ENCODE measurements around the gene GPANK1.

The GPANK1 gene

DNA sequence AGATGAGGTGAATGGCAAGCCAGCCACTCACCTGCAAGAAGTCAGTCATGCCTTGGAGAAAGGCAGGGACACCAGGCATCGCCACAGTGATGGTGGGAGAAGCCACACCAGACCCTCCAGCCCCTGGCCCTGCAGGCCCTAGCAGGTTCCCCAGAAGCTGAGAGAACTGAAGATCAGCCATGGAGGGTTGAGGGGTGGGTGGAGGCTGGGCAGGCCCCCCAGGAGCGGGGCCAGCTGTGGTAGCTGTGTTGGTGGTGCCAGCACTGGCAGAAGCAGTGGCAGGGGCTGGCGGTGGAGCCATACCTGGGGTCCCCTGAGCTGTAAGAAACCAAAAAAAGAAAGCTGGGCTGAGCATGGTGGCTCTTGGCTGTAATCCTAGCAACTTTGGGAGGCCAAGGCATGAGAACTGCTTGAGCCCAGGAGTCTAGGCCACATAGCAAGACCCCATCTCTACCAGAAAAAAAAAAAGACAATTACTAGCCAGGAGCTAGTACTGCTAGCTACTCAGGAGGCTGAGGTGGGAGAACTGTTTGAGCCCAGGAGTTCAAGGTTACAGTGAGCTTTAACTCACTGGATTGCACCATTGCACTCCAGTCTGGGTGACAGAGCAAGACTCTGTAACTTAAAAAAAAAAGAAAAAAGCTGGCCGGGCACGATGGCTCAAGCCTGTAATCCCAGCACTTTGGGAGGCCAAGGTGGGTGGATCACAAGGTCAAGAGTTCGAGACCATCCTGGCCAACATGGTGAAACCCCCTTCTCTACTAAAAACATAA lies 21.8 kb downstream of the GPANK1 start:
- no peak for DNase-seq (ENCODE audit: low read depth in 2 of 2, low spot score in 1 of 2)

DNA sequence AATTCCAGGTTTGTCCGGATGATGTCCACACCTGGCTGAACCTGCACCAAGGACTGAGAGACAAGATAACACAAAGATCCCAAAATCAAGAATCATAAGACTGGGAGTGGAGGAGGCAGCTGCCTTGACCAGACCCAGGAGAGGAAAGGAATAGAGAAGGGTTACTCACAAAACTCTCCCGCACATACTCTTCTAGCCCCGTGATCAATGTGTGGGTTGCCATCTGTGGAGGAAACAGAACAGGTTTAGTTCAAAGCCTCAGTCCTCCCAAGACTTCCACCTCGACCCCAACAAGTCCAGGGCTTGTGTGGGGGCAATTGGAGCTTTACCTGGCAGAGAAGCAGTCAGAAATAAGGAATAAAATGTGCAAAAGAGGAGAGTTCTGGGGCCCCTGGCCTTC lies 23.4 kb downstream of the GPANK1 start:
- no peak for DNase-seq (ENCODE audit: low read depth in 2 of 2, low spot score in 1 of 2)

DNA sequence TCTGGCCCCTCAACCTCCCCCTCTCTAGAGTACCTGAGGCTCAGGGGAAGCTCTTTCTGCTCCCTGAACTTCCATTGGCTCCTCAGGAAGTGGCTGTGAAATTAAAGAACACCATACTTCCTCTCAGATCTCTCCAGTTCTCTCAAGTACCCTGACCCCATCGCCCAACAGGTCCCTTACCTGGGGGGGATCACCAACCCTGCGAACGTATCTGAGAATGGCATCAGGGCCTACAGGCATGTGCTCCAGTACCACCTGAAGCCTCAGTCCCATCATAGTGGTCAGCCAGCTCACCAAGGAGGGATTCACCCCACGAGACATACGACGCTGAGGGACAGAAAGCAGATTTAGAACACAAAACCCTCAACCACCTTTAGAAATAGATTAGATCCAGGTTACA lies 24.2 kb downstream of the GPANK1 start:
- no peak for DNase-seq (ENCODE audit: low read depth in 2 of 2, low spot score in 1 of 2)

DNA sequence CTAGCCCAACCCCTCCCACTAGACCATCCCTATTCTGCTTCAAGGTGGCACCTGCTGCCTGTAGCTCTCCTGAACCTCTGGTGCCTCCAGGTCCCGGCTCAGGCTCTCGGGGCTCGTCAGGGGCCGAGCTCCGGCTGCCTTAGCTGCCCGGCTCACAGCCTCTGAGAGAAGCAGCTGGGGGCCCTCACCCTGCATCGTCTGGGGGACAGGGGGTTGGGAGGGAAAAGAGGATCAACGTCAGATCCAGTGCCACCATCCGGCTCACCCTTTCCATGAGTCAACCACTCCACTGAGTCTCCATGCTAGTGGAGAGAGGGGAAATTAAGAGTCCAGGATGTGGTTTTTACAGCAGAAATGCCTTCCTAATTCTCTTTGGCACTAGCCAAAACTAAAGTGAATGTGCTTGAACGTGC lies 25.3 kb downstream of the GPANK1 start:
- no peak for DNase-seq (ENCODE audit: low read depth in 2 of 2, low spot score in 1 of 2)

DNA sequence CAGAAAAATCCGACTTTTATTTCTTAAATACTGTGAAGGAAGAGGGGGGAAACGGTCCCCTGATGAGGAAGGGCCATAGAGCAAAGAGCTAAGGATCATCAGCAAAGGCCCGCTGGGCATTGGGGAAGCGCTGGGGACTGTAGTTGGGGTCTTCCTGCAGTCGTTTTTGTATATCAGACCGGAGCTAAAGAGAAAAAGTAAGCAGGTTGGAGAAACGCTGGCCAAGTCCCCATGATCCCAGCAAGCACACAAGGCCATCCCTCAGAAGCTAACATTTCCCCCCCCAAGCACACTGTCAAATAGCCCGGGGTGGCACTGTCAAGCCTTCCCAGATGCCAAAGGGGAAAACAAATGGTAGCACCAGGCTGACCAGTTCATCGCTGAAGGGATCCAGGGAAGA lies 25.8 kb downstream of the GPANK1 start:
- no peak for DNase-seq (ENCODE audit: low read depth in 2 of 2, low spot score in 1 of 2)

DNA sequence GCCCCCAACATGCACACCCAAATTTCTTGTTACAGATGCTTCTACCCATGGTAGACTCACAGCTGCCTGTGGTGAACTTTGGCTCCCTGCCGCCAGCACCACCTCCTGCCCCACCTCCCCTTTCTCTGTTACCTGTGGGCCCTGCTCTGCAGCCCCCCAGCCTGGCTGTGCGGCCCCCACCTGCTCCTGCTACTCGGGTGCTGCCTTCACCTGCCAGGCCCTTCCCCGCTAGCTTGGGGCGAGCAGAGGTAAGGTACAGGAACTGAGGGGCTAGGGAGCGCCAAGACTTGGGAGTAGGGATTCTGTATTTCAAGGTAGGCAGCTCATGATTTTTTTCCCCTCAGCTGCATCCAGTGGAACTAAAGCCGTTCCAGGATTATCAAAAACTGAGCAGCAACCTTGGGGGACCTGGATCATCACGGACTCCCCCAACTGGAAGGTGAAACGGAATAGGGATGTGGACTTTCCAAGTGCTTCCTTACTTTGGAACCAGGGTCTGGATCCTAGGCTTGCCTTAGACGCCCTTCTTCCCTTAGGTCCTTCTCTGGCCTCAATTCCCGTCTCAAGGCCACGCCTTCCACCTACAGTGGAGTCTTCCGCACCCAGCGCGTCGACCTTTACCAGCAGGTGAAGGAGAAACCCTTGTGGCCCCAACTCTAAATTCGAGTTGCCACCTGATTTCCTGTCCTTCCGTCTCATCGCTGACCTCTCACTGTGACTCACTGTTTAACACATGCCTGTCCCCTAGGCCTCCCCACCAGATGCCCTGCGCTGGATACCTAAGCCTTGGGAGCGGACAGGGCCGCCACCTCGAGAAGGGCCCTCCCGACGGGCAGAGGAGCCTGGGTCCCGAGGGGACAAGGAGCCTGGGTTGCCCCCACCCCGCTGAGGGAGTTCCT lies 27.9 kb downstream of the GPANK1 start:
- no peak for DNase-seq (ENCODE audit: low read depth in 2 of 2, low spot score in 1 of 2)

DNA sequence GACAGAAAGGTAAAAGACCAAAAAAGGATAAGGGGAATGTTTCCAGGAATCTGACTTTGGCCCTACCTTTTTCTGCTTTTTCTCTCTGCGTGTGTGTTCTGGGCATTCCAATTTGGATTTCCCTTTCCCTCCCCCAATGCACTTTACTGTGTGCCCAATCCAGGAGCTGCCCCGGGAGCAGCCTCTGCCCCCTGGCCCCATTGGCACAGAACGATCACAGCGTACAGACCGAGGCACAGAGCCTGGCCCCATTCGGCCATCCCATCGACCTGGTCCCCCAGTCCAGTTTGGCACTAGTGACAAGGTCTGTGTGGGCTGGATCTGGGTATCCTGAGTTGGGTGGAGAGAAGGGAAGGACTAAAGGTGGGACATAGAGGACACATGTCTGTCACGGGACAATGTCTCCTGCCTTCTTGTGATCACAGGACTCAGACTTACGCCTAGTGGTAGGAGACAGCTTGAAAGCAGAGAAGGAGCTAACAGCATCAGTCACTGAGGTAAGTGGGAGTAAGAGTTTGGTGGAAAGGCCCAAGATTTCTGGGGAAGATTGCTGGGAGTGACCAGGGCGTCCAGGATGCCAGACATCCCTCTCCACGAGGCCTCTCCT lies 29.7 kb downstream of the GPANK1 start:
- DNase-seq (ENCODE audit: low read depth in 2 of 2, low spot score in 1 of 2), result no peak

DNA sequence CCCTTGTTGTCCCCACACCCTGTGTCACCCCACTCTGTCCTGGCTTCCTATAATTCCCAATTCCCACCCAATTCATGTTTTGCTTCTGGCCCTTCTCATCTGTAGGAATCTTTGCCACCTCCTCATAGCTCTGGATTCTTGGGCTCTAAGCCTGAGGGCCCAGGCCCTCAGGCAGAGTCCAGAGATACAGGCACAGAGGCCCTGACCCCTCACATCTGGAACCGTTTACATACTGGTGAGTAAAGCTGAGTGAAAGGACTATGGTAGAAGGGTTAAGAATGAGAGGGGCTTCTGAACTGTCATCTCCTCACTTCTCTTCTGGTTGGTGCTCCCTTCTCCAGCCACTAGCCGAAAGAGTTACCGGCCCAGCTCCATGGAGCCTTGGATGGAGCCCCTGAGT lies 30.7 kb downstream of the GPANK1 start:
- no peak for DNase-seq (ENCODE audit: low read depth in 2 of 2, low spot score in 1 of 2)

DNA sequence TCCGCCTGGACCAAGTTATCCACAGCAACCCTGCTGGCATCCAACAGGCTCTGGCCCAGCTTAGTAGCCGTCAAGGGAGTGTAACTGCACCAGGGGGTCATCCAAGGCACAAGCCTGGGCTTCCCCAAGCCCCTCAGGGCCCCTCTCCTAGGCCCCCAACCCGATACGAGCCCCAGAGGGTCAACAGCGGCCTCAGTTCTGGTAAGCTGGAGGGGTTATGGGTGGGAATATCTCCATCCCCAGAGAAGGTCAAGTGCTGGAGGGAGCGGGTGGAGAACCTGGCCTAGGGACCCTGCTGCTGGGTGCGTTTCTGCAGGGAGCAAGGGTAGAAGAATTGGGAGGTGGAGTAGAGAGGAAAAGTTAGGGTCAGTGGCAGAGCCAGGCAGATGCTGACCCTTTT lies 31.4 kb downstream of the GPANK1 start:
- no peak for DNase-seq (ENCODE audit: low read depth in 2 of 2, low spot score in 1 of 2)

DNA sequence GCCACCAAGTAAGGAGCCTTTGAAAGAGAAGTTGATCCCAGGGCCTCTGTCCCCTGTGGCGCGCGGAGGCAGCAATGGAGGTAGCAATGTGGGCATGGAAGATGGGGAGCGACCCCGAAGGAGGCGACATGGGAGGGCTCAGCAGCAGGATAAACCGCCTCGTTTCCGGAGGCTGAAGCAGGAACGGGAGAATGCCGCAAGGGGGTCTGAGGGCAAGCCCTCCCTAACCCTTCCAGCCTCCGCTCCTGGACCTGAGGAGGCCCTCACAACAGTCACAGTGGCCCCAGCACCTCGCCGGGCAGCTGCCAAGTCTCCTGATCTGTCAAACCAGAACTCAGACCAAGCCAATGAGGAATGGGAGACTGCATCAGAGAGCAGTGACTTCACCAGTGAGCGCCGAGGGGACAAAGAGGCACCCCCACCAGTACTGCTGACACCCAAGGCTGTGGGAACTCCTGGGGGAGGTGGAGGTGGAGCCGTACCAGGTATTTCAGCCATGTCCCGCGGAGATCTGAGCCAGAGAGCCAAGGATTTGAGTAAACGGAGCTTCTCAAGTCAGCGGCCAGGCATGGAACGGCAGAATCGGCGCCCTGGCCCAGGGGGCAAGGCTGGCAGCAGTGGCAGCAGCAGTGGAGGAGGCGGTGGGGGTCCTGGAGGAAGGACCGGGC lies 32.4 kb downstream of the GPANK1 start:
- no peak for DNase-seq (ENCODE audit: low read depth in 2 of 2, low spot score in 1 of 2)

DNA sequence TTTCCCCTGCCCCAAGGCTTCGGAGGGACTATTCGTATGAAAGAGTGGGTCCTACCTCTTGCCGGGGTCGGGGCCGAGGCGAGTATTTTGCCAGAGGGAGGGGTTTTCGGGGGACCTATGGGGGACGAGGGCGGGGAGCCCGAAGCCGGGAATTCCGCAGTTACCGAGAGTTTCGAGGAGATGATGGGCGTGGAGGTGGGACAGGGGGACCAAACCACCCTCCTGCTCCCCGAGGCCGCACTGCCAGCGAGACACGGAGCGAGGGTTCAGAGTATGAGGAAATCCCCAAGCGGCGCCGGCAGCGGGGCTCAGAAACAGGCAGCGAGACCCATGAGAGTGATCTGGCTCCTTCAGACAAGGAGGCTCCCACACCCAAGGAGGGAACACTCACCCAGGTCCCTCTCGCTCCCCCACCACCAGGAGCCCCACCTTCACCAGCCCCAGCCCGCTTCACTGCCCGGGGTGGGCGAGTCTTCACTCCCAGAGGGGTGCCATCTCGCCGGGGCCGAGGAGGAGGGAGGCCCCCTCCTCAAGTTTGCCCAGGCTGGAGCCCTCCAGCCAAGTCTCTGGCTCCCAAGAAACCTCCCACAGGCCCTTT lies 33.0 kb downstream of the GPANK1 start:
- DNase-seq (ENCODE audit: low read depth in 2 of 2, low spot score in 1 of 2), result no peak

DNA sequence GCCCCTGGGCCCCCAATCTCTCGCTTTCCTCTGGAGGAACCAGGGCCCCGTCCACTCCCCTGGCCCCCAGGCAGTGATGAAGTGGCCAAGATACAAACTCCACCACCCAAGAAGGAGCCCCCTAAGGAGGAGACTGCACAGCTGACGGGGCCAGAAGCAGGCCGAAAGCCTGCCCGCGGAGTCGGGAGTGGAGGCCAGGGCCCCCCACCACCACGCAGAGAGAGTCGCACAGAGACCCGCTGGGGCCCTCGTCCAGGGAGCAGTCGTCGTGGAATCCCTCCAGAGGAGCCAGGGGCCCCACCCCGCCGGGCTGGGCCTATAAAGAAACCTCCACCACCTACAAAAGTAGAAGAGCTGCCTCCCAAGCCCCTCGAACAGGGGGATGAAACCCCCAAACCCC lies 33.6 kb downstream of the GPANK1 start:
- DNase-seq (ENCODE audit: low read depth in 2 of 2, low spot score in 1 of 2), result no peak

DNA sequence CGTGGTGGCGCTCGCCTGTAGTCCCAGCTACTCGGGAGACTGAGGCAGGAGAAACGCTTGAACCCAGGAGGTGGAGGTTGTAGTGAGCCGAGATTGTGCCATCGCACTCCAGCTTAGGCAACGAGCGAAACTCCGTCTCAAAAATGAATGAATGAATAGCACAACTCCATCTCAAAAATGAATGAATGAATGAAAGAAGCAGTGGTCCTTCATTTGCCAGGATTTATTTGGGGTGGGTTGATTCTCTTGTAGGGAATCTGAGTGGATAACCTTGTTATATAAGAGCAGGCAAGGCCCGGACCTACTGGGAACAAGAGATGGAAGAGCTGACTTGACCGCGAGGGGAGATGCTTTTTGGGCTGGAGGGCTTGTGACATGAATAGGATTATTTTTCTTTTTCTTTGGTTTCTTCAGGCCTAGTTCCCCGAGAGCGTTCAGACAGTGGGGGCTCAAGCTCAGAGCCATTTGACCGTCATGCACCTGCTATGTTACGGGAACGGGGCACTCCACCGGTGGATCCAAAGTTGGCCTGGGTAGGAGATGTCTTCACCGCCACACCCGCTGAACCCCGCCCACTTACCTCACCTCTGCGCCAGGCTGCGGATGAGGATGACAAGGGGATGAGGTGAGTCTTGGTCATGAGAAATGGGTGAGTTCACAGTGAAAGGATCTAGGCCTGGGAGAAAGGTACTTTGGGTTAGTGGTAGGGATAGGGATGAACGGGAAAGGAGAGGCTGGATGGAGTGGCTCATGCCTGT lies 34.4 kb downstream of the GPANK1 start:
- no peak for DNase-seq (ENCODE audit: low read depth in 2 of 2, low spot score in 1 of 2)

DNA sequence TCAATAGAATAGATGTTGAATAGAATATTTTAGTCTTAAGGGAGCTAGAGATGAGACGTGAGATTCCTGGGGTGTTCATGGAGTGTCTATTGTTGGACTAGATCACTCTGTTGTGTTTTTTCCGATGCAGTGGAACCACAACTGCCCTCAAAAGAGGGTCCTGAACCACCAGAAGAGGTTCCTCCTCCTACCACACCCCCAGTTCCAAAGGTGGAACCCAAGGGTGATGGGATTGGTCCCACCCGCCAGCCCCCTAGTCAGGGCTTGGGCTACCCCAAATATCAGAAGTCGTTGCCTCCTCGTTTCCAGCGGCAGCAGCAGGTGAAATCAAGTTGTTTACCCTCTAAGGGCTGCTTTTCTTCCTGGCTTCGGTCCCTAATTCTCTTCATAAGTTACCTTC lies 35.8 kb downstream of the GPANK1 start:
- DNase-seq (ENCODE audit: low read depth in 2 of 2, low spot score in 1 of 2), result no peak

DNA sequence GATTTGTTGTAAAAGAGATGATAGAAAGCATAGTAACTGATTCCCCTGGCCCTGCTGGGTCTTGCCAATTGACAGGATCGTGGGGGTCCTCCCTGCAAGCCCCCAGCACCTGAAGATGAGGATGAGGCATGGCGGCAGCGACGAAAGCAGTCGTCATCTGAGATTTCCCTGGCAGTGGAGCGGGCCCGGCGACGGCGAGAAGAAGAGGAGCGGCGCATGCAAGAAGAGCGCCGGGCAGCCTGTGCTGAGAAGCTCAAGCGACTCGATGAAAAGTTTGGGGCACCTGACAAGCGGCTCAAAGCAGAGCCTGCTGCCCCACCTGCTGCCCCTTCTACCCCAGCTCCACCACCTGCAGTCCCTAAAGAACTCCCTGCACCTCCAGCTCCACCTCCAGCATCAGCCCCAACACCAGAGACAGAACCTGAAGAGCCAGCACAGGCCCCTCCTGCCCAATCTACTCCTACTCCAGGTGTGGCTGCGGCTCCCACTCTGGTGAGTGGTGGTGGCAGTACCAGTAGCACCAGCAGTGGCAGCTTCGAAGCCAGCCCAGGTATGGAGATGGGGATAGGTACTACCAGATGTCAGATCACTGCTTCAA lies 37.0 kb downstream of the GPANK1 start:
- no peak for DNase-seq (ENCODE audit: low read depth in 2 of 2, low spot score in 1 of 2)

DNA sequence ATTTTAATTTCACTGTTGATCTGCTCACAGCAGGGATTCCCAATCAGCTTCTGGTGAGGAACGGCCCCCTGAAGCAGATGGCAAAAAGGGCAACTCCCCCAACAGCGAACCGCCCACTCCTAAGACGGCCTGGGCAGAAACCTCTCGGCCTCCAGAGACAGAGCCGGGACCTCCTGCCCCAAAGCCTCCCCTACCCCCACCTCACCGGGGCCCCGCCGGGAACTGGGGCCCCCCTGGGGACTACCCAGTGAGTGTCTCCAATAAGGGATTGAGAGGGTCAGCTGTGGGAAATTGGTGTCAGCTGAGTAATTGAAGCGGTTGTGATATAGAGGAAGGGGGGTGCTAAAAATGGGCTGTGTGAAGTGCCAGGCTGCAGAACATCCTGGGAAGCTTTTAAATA lies 37.8 kb downstream of the GPANK1 start:
- no peak for DNase-seq (ENCODE audit: low read depth in 2 of 2, low spot score in 1 of 2)

DNA sequence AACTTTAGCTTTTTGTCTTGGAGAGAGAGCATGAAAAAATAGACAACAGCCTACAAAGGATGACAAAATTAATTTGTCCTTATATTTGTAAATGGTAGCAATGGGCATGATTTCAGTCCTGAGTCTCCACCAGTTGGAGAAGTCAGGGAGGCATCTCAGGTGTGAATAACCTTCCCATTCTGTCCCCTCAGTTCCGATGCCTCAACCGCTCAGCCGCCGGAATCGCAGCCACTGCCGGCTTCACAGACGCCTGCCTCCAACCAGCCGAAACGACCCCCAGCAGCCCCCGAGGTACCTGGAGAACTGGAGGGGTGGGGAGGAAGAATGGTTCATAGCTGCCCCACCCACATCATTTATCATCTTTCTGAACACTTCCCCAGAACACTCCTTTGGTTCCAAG lies 40.7 kb downstream of the GPANK1 start:
- no peak for DNase-seq (ENCODE audit: low read depth in 2 of 2, low spot score in 1 of 2)

DNA sequence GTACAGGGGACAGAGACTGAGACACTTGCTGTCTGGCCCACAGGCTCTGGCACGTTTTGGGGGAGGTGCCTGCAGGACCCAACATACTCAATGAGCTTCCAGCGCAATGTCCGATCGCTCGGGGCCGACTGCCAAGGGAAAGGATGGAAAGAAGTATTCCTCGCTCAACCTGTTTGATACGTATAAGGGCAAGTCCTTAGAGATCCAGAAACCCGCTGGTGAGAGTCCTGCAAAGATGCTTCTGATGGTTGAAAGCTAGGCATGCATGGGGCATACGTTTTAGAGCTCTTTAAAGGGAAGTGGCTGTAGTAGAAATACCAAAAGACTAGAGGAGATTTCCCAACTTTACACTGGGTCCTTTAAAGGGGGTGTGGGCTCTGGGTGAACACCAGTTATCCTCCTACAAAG lies 42.1 kb downstream of the GPANK1 start:
- no peak for DNase-seq (ENCODE audit: low read depth in 2 of 2, low spot score in 1 of 2)

DNA sequence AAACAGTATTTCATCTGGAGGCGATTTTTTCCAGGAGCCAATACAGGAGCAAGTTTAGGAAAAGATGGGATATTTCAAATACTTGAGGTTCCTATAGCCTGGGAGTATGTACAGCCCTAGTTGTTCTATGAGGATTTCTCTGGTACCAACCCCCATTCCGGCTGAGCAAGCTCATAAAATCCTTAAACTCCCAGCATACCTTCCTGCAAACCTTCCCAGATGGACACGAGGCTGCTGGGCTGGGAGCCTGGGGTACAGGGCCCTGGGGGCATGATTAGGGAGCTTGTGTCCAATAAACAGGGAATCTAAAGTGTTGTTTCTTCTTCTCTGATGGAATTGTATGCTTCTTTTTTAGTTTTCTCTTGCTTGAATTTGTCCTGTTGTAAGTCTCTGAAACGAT lies 42.8 kb downstream of the GPANK1 start:
- DNase-seq (ENCODE audit: low read depth in 2 of 2, low spot score in 1 of 2), result no peak

DNA sequence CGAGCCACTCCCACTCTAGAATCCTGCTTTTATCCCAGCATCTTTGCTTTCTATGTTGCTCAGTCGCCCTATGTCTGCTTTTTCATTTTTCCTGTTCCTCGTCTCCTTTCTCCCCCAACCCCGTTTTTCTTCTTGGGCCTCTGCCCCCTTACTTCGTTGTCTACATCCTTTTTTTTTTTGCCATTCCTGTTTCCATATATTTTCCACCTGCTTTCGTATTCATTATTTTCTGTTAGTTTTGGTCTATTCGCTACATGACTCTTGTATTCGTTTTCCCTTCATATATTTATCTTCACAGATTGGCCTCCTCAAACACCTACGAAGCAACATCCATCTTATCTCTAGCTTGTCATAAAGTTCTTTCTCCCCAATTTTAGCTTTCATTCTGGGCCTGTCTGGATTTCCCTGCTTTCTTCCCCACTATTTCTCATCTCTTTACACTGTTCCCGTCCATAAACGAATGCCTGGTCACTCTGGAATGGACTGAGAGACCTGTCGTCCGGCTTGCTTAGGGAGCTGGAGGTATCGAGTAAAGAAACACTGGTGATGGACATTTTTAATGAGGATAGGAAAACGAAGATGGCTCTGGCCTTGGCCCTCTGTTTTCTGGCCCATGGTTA lies 43.4 kb downstream of the GPANK1 start:
- no peak for DNase-seq (ENCODE audit: low read depth in 2 of 2, low spot score in 1 of 2)

All from stimulated activated CD8-positive, alpha-beta memory T cell treated with anti-CD3 and anti-CD28 coated beads, Interleukin-4, amount 100 ng/mL, for 1 hour (primary cell).